Stomach (tissue), 9 donors: ENCODE measurements around the gene SLC44A1. TPM values are rescaled to one million over a fixed set of nuclear protein-coding genes. Genes with fewer than 3 reads are reported as not detected.

Experiments
- DNase-seq, 2 donors: peaks; one replicate each; pipeline versions ENCODE4 v3.0.0 to v3.0.0-alpha.2; 2013 to 2019
- H3K27ac ChIP-seq, 5 donors: fragments of 200-600 bp in 4 of 5; sonication (generic) in 4 of 5; one replicate each; pipeline ENCODE4 v1.5.1; 2013 to 2019; ENCODE audit warnings: mild to moderate bottlenecking in 1 of 5, moderate library complexity in 1 of 5
- H3K27me3 ChIP-seq, 3 donors: fragments of 200-600 bp; sonication (generic); one replicate each; pipeline ENCODE4 v1.5.1; 2017 to 2019; ENCODE audit warnings: mixed run types in 1 of 3
- H3K36me3 ChIP-seq, 4 donors: fragments of 200-600 bp; sonication (generic); 1 replicate in 3 of 4; 2 replicates in 1 of 4; pipeline ENCODE4 v1.5.1; 2016 to 2019
- H3K4me1 ChIP-seq, 4 donors: fragments of 200-600 bp; sonication (generic); one replicate each; pipeline ENCODE4 v1.5.1; 2016 to 2019
- H3K4me3 ChIP-seq, 4 donors: fragments of 200-600 bp; sonication (generic) in 3 of 4; one replicate each; pipeline ENCODE4 v1.5.1; 2016 to 2019; ENCODE audit warnings: mild to moderate bottlenecking in 1 of 4
- H3K9me3 ChIP-seq, 4 donors: fragments of 200-600 bp; sonication (generic); one replicate each; pipeline ENCODE4 v1.5.1; 2016 to 2019
- CTCF ChIP-seq, 7 experiments: fragments of 450-650 bp in 4 of 7; fragments of 200-600 bp in 3 of 7; sonication (generic) in 3 of 7; IDR thresholded peaks; one replicate each; pipeline ENCODE4 v1.5.1; 2016 to 2019; ENCODE audit warnings: antibody characterized with exemption in 7 of 7, control low read depth in 2 of 7, mild to moderate bottlenecking in 1 of 7
- EP300 ChIP-seq: sonication (generic); formaldehyde crosslinking; IDR thresholded peaks from one replicate; pipeline ENCODE4 v1.6.1; 2017; ENCODE audit warnings: antibody characterized with exemption
- POLR2A ChIP-seq, 4 donors: fragments of 450-650 bp; IDR thresholded peaks; one replicate each; pipeline ENCODE4 v1.6.1; 2016; ENCODE audit warnings: antibody characterized with exemption in 4 of 4, control low read depth in 2 of 4, mild to moderate bottlenecking in 1 of 4, moderate library complexity in 1 of 4
- POLR2AphosphoS5 ChIP-seq, 3 donors: sonication (generic); formaldehyde crosslinking; IDR thresholded peaks; one replicate each; pipeline ENCODE4 v1.6.1; 2016; ENCODE audit warnings: antibody characterized with exemption in 3 of 3
- WGBS, 5 donors: extraction: QIAGEN DNeasy Blood & Tissue Kit in 3 of 5; methylation state at CpG; one replicate each; pipeline versions ENCODE4 v1.1.5 to v1.1.7; 2013 to 2018; 5-methylcytosine and 5-hydroxymethylcytosine counted together
- intact Hi-C: fragments of 100-400 bp; cut with DNase I; formaldehyde crosslinking; loops from one replicate; pipeline ENCODE4 v1.15.1; 2023; ENCODE audit warnings: low total_unique reads
- polyA plus RNA-seq, 3 donors: library from polyadenylated mRNA; stranded (reverse); fragments of 200-250 nt; gene quantifications; one replicate each; pipeline ENCODE4 v1.2.3, GENCODE V29; 2013
- total RNA-seq, 5 donors: library from RNA; depleted of rRNA; stranded (reverse); fragments of >200 nt; gene quantifications; one replicate each; pipeline versions ENCODE4 v1.1.0 to v1.2.3, GENCODE V29; 2014 to 2016
- donor health status: healthy with polysubstance abuse.
- donor health status: Bipolar disorder and iron deficiency.
- donor health status: healthy.

SLC44A1 gene
- total and polyA plus RNA-seq, 8 donors, result 5.7 to 82.8 (median 16.1) TPM

- DNase-seq, result no peak
- H3K9me3 ChIP-seq, result no peaks in the 10 kb centered on the region
- no peak for TF ChIP-seq EP300
- TF ChIP-seq CTCF (IDR thresholded peaks at IDR 0.05), result no peak
- no peak for TF ChIP-seq POLR2AphosphoS5 (IDR thresholded peaks at IDR 0.05)
- no peak for TF ChIP-seq POLR2A (IDR thresholded peaks at IDR 0.05)
- H3K27me3 ChIP-seq, result no peaks in the 10 kb centered on the region
- intact Hi-C loops, result no loop called here
- WGBS, 5 donors, result 62 to 98% (median 87%) methylated on average over 1 of the region's 1 CpG
- no peaks in the 10 kb centered on the region for H3K4me1 ChIP-seq
- peaks cover 7 to 51% (median 44%) of the 10 kb centered on the region in 4 donors for H3K36me3 ChIP-seq
- H3K4me3 ChIP-seq, result no peak overlapping the region
- H3K27ac ChIP-seq, result no peak overlapping the region
These were observed 132.4 kb downstream of the SLC44A1 start for GRCh38 chr9:105376893-105377292.

DNA sequence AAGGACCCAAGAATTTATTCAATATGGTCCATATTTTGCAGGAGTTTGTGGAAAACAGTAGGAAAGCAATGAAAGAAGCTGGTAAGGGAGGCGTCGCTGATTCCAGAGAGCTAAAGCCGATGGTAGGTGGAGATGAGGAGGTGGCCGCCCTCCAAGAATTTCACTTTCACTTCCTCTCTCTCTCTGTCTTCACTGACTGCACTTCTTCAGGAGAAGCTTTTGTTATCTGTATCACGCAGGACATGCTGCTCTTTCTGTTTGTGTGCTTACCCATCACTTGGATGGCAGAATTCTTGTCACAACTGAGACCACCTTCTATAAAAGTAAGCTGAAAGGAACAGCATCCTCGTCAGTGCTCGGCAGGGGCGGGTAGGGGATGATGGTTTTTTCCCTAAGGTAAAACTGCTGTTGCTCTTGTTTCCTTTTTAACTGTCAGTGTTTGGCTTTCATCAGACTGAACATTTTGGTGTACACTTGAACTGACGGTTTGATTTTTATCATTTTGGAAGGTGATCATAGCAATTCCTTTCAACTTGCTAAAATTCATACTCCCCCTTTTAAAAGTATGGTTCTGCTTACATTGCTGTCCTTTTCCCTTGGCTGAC, 141.0 kb downstream of the SLC44A1 start:
- peaks cover 0 to 62% (median 33%) of the 10 kb centered on the region in 4 donors for H3K36me3 ChIP-seq
- H3K27me3 ChIP-seq, result no peaks in the 10 kb centered on the region
- H3K4me1 ChIP-seq, result no peaks in the 10 kb centered on the region
- H3K4me3 ChIP-seq, result peak overlapping the region in 1 of 4 donors; percentile 3
- no peaks in the 10 kb centered on the region for H3K9me3 ChIP-seq
- peak in 1 of 2 donors; percentile 46 for DNase-seq
- no peak overlapping the region for H3K27ac ChIP-seq
- 61 to 86% (median 70%) methylated on average over 9 of the region's 9 CpGs for WGBS, 5 donors
- no peak for TF ChIP-seq POLR2AphosphoS5 (IDR thresholded peaks at IDR 0.05)
- intact Hi-C loops, result no loop called here

DNA sequence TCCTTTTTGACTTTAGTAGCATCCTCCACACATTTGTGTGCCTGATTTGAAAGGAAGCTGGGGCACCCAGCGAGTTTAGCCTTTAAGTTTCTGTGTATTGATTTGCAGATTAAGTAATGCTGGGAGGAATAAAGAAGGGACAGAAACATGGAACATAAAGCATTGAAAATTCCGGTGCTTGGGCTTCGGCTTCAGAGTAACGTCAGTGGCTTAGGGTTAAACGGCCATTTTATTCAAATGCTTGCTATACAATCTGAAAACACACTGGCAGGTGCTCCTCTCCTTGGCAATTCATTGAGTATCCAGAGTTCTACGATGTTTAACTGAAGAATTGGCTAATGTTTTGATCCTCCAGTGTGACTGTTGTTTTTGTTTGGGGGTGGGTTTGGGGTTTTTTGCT, 145.3 kb downstream of the SLC44A1 start:
- intact Hi-C loops, result no loop called here
- WGBS, 5 donors, result 91 to 93% (median 92%) methylated on average over 6 of the region's 6 CpGs
- H3K9me3 ChIP-seq, result no peaks in the 10 kb centered on the region

DNA sequence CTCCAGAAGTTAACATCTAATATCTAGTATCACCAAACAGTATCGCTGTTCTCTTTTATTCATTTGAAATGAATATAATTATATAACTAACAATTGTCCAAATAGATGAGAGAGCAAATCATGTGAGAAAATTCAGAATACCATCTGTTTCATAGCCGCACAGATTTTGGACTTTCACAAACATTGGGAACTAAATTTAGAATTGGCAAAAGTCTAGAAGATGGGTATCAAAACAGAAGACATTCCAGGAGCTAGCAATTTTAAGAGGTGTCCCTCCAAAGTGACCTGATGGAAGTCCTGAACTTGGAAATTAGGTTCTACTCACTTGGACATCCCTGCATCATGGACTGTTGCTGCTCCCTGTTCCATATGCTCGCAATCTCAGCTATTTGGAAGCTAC, 146.4 kb downstream of the SLC44A1 start:
- no peak overlapping the region for H3K4me3 ChIP-seq
- H3K27me3 ChIP-seq, result no peaks in the 10 kb centered on the region
- H3K27ac ChIP-seq, result no peak overlapping the region
- TF ChIP-seq CTCF (IDR thresholded peaks at IDR 0.05), result no peak
- no peak for TF ChIP-seq POLR2A (IDR thresholded peaks at IDR 0.05)
- no peak for TF ChIP-seq EP300
- TF ChIP-seq POLR2AphosphoS5 (IDR thresholded peaks at IDR 0.05), result no peak
- peaks cover 0 to 21% (median 8%) of the 10 kb centered on the region in 4 donors for H3K36me3 ChIP-seq
- intact Hi-C loops, result no loop called here
- no peak for DNase-seq
- H3K9me3 ChIP-seq, result no peaks in the 10 kb centered on the region
- WGBS, 5 donors, result 89 to 95% (median 92%) methylated on average over 3 of the region's 3 CpGs
- no peaks in the 10 kb centered on the region for H3K4me1 ChIP-seq

More for the DNA sequence above, 145.3 kb downstream of the SLC44A1 start:
- DNase-seq, result no peak
- TF ChIP-seq EP300 (no peak), POLR2A (IDR thresholded peaks at IDR 0.05) (no peak), POLR2AphosphoS5 (IDR thresholded peaks at IDR 0.05) (no peak), CTCF (IDR thresholded peaks at IDR 0.05) (no peak)
- Histone ChIP-seq H3K27me3 (no peaks in the 10 kb centered on the region), H3K27ac (no peak overlapping the region), H3K4me1 (no peaks in the 10 kb centered on the region), H3K4me3 (no peak overlapping the region), H3K36me3 (peaks cover 0 to 32% (median 15%) of the 10 kb centered on the region in 4 donors)

- Histone ChIP-seq H3K4me3 (no peak overlapping the region), H3K9me3 (no peaks in the 10 kb centered on the region), H3K27ac (no peak overlapping the region), H3K36me3 (peaks cover 0 to 17% (median 8%) of the 10 kb centered on the region in 4 donors), H3K27me3 (no peaks in the 10 kb centered on the region), H3K4me1 (no peaks in the 10 kb centered on the region)
- TF ChIP-seq EP300, result no peak
- TF ChIP-seq CTCF (IDR thresholded peaks at IDR 0.05), result no peak
- TF ChIP-seq POLR2AphosphoS5 (IDR thresholded peaks at IDR 0.05), result no peak
- TF ChIP-seq POLR2A (IDR thresholded peaks at IDR 0.05), result no peak
- no peak for DNase-seq
- 89 to 100% (median 94%) methylated on average over 1 of the region's 1 CpG for WGBS, 5 donors
- intact Hi-C loops, result no loop called here
These were observed 146.8 kb downstream of the SLC44A1 start for GRCh38 chr9:105391288-105391687.
